GM10248 (cell line): ENCODE data around the gene F11R.

Experiments used
- CTCF ChIA-PET: fragments of 300-600 bp; sonication (Branson Sonifier 250); formaldehyde crosslinking; extraction: SDS; loops from one replicate; lab custom pipeline; 2021; ENCODE audit warnings: antibody characterized with exemption; lab: Yijun Ruan, JAX
- POLR2A ChIA-PET: fragments of 350-650 bp; sonication (Branson Sonifier 250); formaldehyde crosslinking; extraction: SDS; loops from one replicate; lab custom pipeline; 2020; ENCODE audit warnings: antibody characterized with exemption; lab: Yijun Ruan, JAX
- DNase-seq: peaks from one replicate; pipeline ENCODE4 v3.0.0; 2012; ENCODE audit errors: extremely low spot score
- CTCF ChIP-seq: IDR thresholded peaks from 2 replicates; pipeline ENCODE4 v1.5.1; 2012; ENCODE audit warnings: mild to moderate bottlenecking, low read depth; ENCODE audit errors: extremely low read depth, missing control alignments, control extremely low read depth

The F11R gene

GRCh38 chr1:161061419-161061818 lies 40.5 kb upstream of the F11R start:
- CTCF ChIA-PET = interaction anchor here (1.6 to 5.8 kb wide), 4 partner anchors 10 to 37 kb away, joined by 6 to 42 read pairs (median 14); partner anchors contain the start of genes ARHGAP30, KLHDC9 and USF1
- DNase-seq = no peak
- TF ChIP-seq CTCF = no peak
- POLR2A ChIA-PET = no interaction called here

GRCh38 chr1:161059293-161059692 lies 38.3 kb upstream of the F11R start:
- no peak for DNase-seq
- no peak for TF ChIP-seq CTCF
- CTCF ChIA-PET = interaction anchor here (0.9 to 5.8 kb wide), 6 partner anchors 8 to 81 kb away, joined by 3 to 42 read pairs (median 3); partner anchors contain the start of genes ARHGAP30 and USF1
- POLR2A ChIA-PET = interaction anchor here (1.3 kb wide), 1 partner anchor 13 kb away, joined by 3 read pairs; the partner anchor contains the start of gene USF1

- TF ChIP-seq CTCF = peak; percentile 33
- ChIA-PET CTCF (interaction anchor here (0.8 to 1.6 kb wide), 7 partner anchors 9 to 43 kb away, joined by 3 to 7 read pairs (median 4); partner anchors contain the start of genes KLHDC9 and USF1), POLR2A (interaction anchor here (0.9 kb wide), 1 partner anchor 9 kb away, joined by 3 read pairs; the partner anchor contains the start of gene USF1)
Observed at GRCh38 chr1:161054805-161055204, 33.9 kb upstream of the F11R start.

GRCh38 chr1:161054232-161054631 lies 33.3 kb upstream of the F11R start:
- POLR2A ChIA-PET = interaction anchor here (0.9 kb wide), 1 partner anchor 9 kb away, joined by 3 read pairs; the partner anchor contains the start of gene USF1
- no peak for TF ChIP-seq CTCF
- CTCF ChIA-PET = interaction anchor here (0.8 to 1.6 kb wide), 6 partner anchors 8 to 44 kb away, joined by 3 to 7 read pairs (median 4); partner anchors contain the start of genes KLHDC9 and USF1
- no peak for DNase-seq

More at GRCh38 chr1:161054805-161055204, 33.9 kb upstream of the F11R start:
- DNase-seq = no peak

GRCh38 chr1:161052899-161053298 lies 31.9 kb upstream of the F11R start:
- no peak for TF ChIP-seq CTCF
- DNase-seq = no peak
- ChIA-PET CTCF (no interaction called here), POLR2A (no interaction called here)

GRCh38 chr1:161051219-161051618 lies 30.3 kb upstream of the F11R start:
- TF ChIP-seq CTCF = no peak
- DNase-seq = no peak
- POLR2A ChIA-PET = interaction anchor here (0.6 kb wide), 1 partner anchor 16 kb away, joined by 3 read pairs; no protein-coding TSS in a partner anchor
- CTCF ChIA-PET = interaction anchor here (1.0 to 2.7 kb wide), 3 partner anchors 8 to 20 kb away, joined by 3 to 8 read pairs (median 5); no protein-coding TSS in a partner anchor
